Activated T-cell treated with anti-CD3 and anti-CD28 coated beads for 24 hours (primary cell): ENCODE data around the gene OR4A16.

Experiments
- DNase-seq: peaks from one replicate; pipeline ENCODE4 v3.0.0-alpha.2; 2020; ENCODE audit warnings: low read depth

The OR4A16 gene

GRCh38 chr11:55342901-55343300 is at the start of gene OR4A16:
Gene OR4A16 (plus strand): TSS chr11:55343201. CDS start chr11:55343201, 0 bp downstream.
- DNase-seq: no peak

- no peak for DNase-seq
These were observed 18.5 kb upstream of the OR4A16 start for GRCh38 chr11:55324500-55324899.

GRCh38 chr11:55345306-55345705 is 2.3 kb downstream of the OR4A16 start:
- DNase-seq: no peak

- DNase-seq: no peak
These were observed 6.0 kb downstream of the OR4A16 start for GRCh38 chr11:55349032-55349431.

- DNase-seq: no peak
These were observed 14.7 kb downstream of the OR4A16 start for GRCh38 chr11:55357560-55358184.

GRCh38 chr11:55367674-55368073 is 24.7 kb downstream of the OR4A16 start, which contains the start of gene OR4A15:
Gene OR4A15 (plus strand): TSS chr11:55367974. CDS start chr11:55367974, 0 bp downstream.
- no peak for DNase-seq
